Left ventricle myocardium inferior (tissue), 1 donor: ENCODE measurements around the gene ONECUT3. TPM values are rescaled to one million over a fixed set of nuclear protein-coding genes. Genes with fewer than 3 reads are reported as not detected.
"Not testable (repeated sequence)": the region's sequence is repeated elsewhere in the genome, so short reads cannot be mapped to it uniquely, and the experiment has no call there.

ENCODE experiments used
- DNase-seq: peaks from one replicate; pipeline ENCODE4 v3.0.0-alpha.2; 2020
- H3K27ac ChIP-seq: fragments of 200-600 bp; replicated peaks from 2 replicates; pipeline ENCODE4 v1.8.0; 2021
- H3K27me3 ChIP-seq: fragments of 200-600 bp; 2 replicates; pipeline ENCODE4 v1.8.0; 2021; ENCODE audit warnings: low read depth
- H3K36me3 ChIP-seq: fragments of 200-600 bp; 2 replicates; pipeline ENCODE4 v1.8.0; 2021
- H3K4me1 ChIP-seq: fragments of 200-600 bp; 2 replicates; pipeline ENCODE4 v1.8.0; 2021
- H3K4me3 ChIP-seq: fragments of 200-600 bp; 2 replicates; pipeline ENCODE4 v1.8.0; 2021; ENCODE audit warnings: mild to moderate bottlenecking, moderate library complexity
- H3K9me3 ChIP-seq: fragments of 200-600 bp; replicated peaks from 2 replicates; pipeline ENCODE4 v1.8.0; 2021
- CTCF ChIP-seq: fragments of 200-600 bp; IDR thresholded peaks from 2 replicates; pipeline ENCODE4 v1.8.0; 2021; ENCODE audit warnings: antibody characterized with exemption, mild to moderate bottlenecking, borderline replicate concordance
- intact Hi-C: fragments of 100-400 bp; cut with micrococcal nuclease; formaldehyde crosslinking; loops from one replicate; pipeline ENCODE4 v1.11.0; 2022
- total RNA-seq: library from RNA; stranded (reverse); fragmentation: NEBNext Ultra II Directional; extraction: Animal tissue kit (Norgen Biotek cat#: 25700); gene quantifications from one replicate; pipeline ENCODE4 v1.2.1, GENCODE V29; 2021
- donor health status: DM: no; HTN: yes; CAD: no; lungs with severe emphysema.

The ONECUT3 gene
- total RNA-seq, 1 donor from 2014 or later, result not detected

- DNase-seq, result no peak
- Histone ChIP-seq H3K9me3 (no peaks in the 10 kb centered on the region), H3K27me3 (peaks cover 47% of the 10 kb centered on the region), H3K36me3 (no peaks in the 10 kb centered on the region), H3K27ac (no peak overlapping the region), H3K4me1 (peaks cover 4% of the 10 kb centered on the region), H3K4me3 (no peak overlapping the region)
- intact Hi-C loops, result no loop called here
- TF ChIP-seq CTCF, result no peak
Observed at GRCh38 chr19:1796395-1797142, 43.3 kb downstream of the ONECUT3 start.

DNA sequence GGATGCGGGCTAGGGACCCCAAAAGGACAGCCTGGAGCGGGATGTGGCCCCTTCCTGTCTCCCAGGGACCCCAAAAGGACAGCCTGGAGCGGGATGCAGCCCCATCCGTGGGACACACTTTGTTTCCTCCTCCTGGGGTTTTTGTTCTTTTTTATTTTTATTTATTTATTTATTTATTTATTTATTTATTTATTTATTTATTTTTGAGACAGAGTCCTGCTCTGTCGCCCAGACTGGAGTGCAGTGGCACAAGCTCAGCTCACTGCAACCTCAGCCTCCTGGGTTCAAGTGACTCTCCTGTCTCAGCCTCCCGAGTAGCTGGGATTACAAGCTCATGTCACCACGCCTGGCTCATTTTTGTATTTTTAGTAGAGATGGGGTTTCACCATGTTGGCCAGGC is 44.0 kb downstream of the ONECUT3 start:
- DNase-seq, H3K4me1 ChIP-seq, H3K4me3 ChIP-seq, H3K27ac ChIP-seq, intact Hi-C loops, H3K36me3 ChIP-seq, H3K9me3 ChIP-seq: not testable (repeated sequence)
- peaks cover 40% of the 10 kb centered on the region for H3K27me3 ChIP-seq

GRCh38 chr19:1799695-1800342 is 46.5 kb downstream of the ONECUT3 start:
- TF ChIP-seq CTCF, result no peak
- Histone ChIP-seq H3K9me3 (no peaks in the 10 kb centered on the region), H3K36me3 (no peaks in the 10 kb centered on the region), H3K27me3 (peaks cover 29% of the 10 kb centered on the region), H3K27ac (no peak overlapping the region), H3K4me3 (no peak overlapping the region), H3K4me1 (peaks cover 4% of the 10 kb centered on the region)
- DNase-seq, result no peak
- intact Hi-C loops, result no loop called here

DNA sequence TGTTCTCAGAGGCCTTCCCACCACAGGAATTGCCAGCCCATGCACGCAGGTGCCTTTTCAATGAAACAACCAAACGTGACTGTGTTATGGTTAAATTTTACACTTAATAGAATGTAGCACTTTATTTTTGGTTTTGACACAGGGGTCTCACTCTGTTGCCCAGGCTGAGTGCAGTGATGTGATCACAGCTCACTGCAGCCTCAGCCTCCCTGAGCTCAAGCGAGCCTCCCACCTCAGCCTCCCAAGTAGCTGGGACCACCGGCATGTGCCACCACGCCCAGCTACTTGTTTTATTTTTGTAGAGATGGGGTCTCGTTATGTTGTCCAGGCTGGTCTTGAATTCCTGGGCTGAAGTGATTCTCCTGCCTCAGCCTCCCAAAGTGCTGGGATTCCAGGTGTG is 51.6 kb downstream of the ONECUT3 start:
- H3K9me3 ChIP-seq, result no peaks in the 10 kb centered on the region
- H3K27ac ChIP-seq, result no peak overlapping the region
- no peak overlapping the region for H3K4me3 ChIP-seq
- TF ChIP-seq CTCF, result no peak
- H3K27me3 ChIP-seq, result no peaks in the 10 kb centered on the region
- intact Hi-C loops, result no loop called here
- no peak for DNase-seq
- H3K36me3 ChIP-seq, result no peaks in the 10 kb centered on the region
- no peaks in the 10 kb centered on the region for H3K4me1 ChIP-seq

- no peak for TF ChIP-seq CTCF
- Histone ChIP-seq H3K27ac (no peak overlapping the region), H3K27me3 (no peaks in the 10 kb centered on the region), H3K4me3 (no peak overlapping the region), H3K36me3 (no peaks in the 10 kb centered on the region), H3K9me3 (no peaks in the 10 kb centered on the region), H3K4me1 (no peaks in the 10 kb centered on the region)
- no peak for DNase-seq
- intact Hi-C loops, result no loop called here
Observed at GRCh38 chr19:1805401-1806183, 52.3 kb downstream of the ONECUT3 start.
